ENCODE results near the gene DCTD.
"Not testable (repeated sequence)": the region's sequence is repeated elsewhere in the genome, so short reads cannot be mapped to it uniquely, and the experiment has no call there.

Gene DCTD

GRCh38 chr4:182904211-182904761, 12.9 kb downstream of the DCTD start:
- DNase-seq (ENCODE audit: low read depth in 2 of 2), result no peak
- TF ChIP-seq CTCF (IDR thresholded peaks at IDR 0.05; ENCODE audit: low read depth, low read length), result no peak
- H3K4me3 ChIP-seq (replicated peaks in 1 of 2; ENCODE audit: low read depth in 2 of 2, low read length in 2 of 2), result no peak overlapping the region

- no peak overlapping the region for H3K4me3 ChIP-seq (replicated peaks in 1 of 2; ENCODE audit: low read depth in 2 of 2, low read length in 2 of 2)
- no peak for TF ChIP-seq CTCF (IDR thresholded peaks at IDR 0.05; ENCODE audit: low read depth, low read length)
- no peak for DNase-seq (ENCODE audit: low read depth in 2 of 2)
Observed at GRCh38 chr4:182903013-182903412, 14.2 kb downstream of the DCTD start.

GRCh38 chr4:182901337-182901736, 15.8 kb downstream of the DCTD start:
- H3K4me3 ChIP-seq (replicated peaks in 1 of 2; ENCODE audit: low read depth in 2 of 2, low read length in 2 of 2), result no peak overlapping the region
- DNase-seq (ENCODE audit: low read depth in 2 of 2), result no peak
- TF ChIP-seq CTCF (IDR thresholded peaks at IDR 0.05; ENCODE audit: low read depth, low read length), result no peak

GRCh38 chr4:182900021-182900420, 17.2 kb downstream of the DCTD start:
- DNase-seq (ENCODE audit: low read depth in 2 of 2); H3K4me3 ChIP-seq (replicated peaks in 1 of 2; ENCODE audit: low read depth in 2 of 2, low read length in 2 of 2): not testable (repeated sequence)

GRCh38 chr4:182898479-182898799, 18.7 kb downstream of the DCTD start:
- TF ChIP-seq CTCF (IDR thresholded peaks at IDR 0.05; ENCODE audit: low read depth, low read length), result no peak
- DNase-seq (ENCODE audit: low read depth in 2 of 2), result no peak
- H3K4me3 ChIP-seq (replicated peaks in 1 of 2; ENCODE audit: low read depth in 2 of 2, low read length in 2 of 2), result no peak overlapping the region

GRCh38 chr4:182897601-182898478, 19.3 kb downstream of the DCTD start:
- H3K4me3 ChIP-seq (replicated peaks in 1 of 2; ENCODE audit: low read depth in 2 of 2, low read length in 2 of 2), result no peak overlapping the region
- no peak for DNase-seq (ENCODE audit: low read depth in 2 of 2)
- no peak for TF ChIP-seq CTCF (IDR thresholded peaks at IDR 0.05; ENCODE audit: low read depth, low read length)

- no peak for DNase-seq (ENCODE audit: low read depth in 2 of 2)
- no peak overlapping the region for H3K4me3 ChIP-seq (replicated peaks in 1 of 2; ENCODE audit: low read depth in 2 of 2, low read length in 2 of 2)
- TF ChIP-seq CTCF (IDR thresholded peaks at IDR 0.05; ENCODE audit: low read depth, low read length), result no peak
Observed at GRCh38 chr4:182896421-182896820, 20.8 kb downstream of the DCTD start.

All from cardiac fibroblast (primary cell).